Fibroblast of lung (primary cell): ENCODE results near the gene JDP2. TPM values are rescaled to one million over a fixed set of nuclear protein-coding genes. Genes with fewer than 3 reads are reported as not detected.

Experiments
- DNase-seq, 2 donors: peaks; one replicate each; pipeline versions ENCODE4 v3.0.0 to v3.0.0-alpha.2; 2010; ENCODE audit warnings: low read depth in 2 of 2
- H2AFZ ChIP-seq: 2 replicates; pipeline ENCODE4 v1.5.1; 2012; ENCODE audit warnings: low read length, control low read depth, inconsistent platforms
- H3K27ac ChIP-seq: 2 replicates; pipeline ENCODE4 v1.5.1; 2011; ENCODE audit warnings: low read length, control low read depth; ENCODE audit not compliant: insufficient read depth
- H3K27me3 ChIP-seq: 2 replicates; pipeline ENCODE4 v1.5.1; 2011; ENCODE audit warnings: mild to moderate bottlenecking, low read length; ENCODE audit not compliant: control insufficient read depth, insufficient read depth
- H3K36me3 ChIP-seq: 2 replicates; pipeline ENCODE4 v1.5.1; 2011; ENCODE audit warnings: low read length; ENCODE audit not compliant: control insufficient read depth, insufficient read depth
- H3K4me1 ChIP-seq: 2 replicates; pipeline ENCODE4 v1.5.1; 2011; ENCODE audit warnings: low read length; ENCODE audit not compliant: control insufficient read depth, insufficient read depth; ENCODE audit errors: extremely low read depth
- H3K4me2 ChIP-seq: 2 replicates; pipeline ENCODE4 v1.5.1; 2011; ENCODE audit warnings: low read length, control low read depth; ENCODE audit not compliant: insufficient read depth; ENCODE audit errors: extremely low read depth
- H3K4me3 ChIP-seq, 4 experiments: fragments of 200-600 bp in 1 of 4; sonication (generic) in 1 of 4; replicated peaks in 1 of 4; 2 replicates each; pipeline ENCODE4 v1.5.1; 2011 to 2016; ENCODE audit warnings: low read length in 4 of 4, low read depth in 3 of 4, mild to moderate bottlenecking in 3 of 4, control low read depth in 2 of 4, inconsistent platforms in 1 of 4, mixed read lengths in 1 of 4; ENCODE audit not compliant: insufficient read depth in 1 of 4; ENCODE audit errors: control extremely low read depth in 1 of 4
- H3K79me2 ChIP-seq: 2 replicates; pipeline ENCODE4 v1.5.1; 2012; ENCODE audit warnings: mild to moderate bottlenecking, low read length, inconsistent platforms; ENCODE audit not compliant: control insufficient read depth, insufficient read depth
- H3K9ac ChIP-seq: 2 replicates; pipeline ENCODE4 v1.5.1; 2011; ENCODE audit warnings: mild to moderate bottlenecking, low read length, control low read depth; ENCODE audit not compliant: insufficient read depth
- H3K9me3 ChIP-seq: 2 replicates; pipeline ENCODE4 v1.5.1; 2012; ENCODE audit warnings: low read depth, low read length; ENCODE audit not compliant: control insufficient read depth, insufficient read depth
- H4K20me1 ChIP-seq: 2 replicates; pipeline ENCODE4 v1.5.1; 2011; ENCODE audit warnings: low read length; ENCODE audit not compliant: control insufficient read depth, insufficient read depth; ENCODE audit errors: extremely low read depth
- EZH2 ChIP-seq: IDR thresholded peaks from 2 replicates; pipeline ENCODE4 v1.5.1; 2012; ENCODE audit warnings: low read length, control low read depth, mild to moderate bottlenecking; ENCODE audit errors: missing control alignments
- polyA plus RNA-seq, 2 donors: library from polyadenylated mRNA; depleted of rRNA in 1 of 2; stranded (reverse) in 1 of 2; unstranded in 1 of 2; fragments of >200 nt; gene quantifications; 2 replicates each; pipeline ENCODE4 v1.2.1, GENCODE V29; 2011 to 2012; ENCODE audit warnings: missing spikeins in 1 of 2
- total RNA-seq: library from RNA; depleted of rRNA; stranded (reverse); fragments of >200 nt; gene quantifications from 2 replicates; pipeline ENCODE4 v1.2.1, GENCODE V29; 2014
- TF ChIP-seq, protein P1 (sequence below), 2 donors: IDR thresholded peaks in 1 of 2; conservative IDR thresholded peaks in 1 of 2; 1 replicate in 1 of 2; 2 replicates in 1 of 2; pipeline ENCODE4 v1.5.1; 2011 to 2012; ENCODE audit warnings: low read length in 2 of 2, control low read depth in 1 of 2, inconsistent platforms in 1 of 2, low read depth in 1 of 2, mild to moderate bottlenecking in 1 of 2

Gene JDP2
- total and polyA plus RNA-seq, 2 donors (not counting 1 experiment from before 2014, with no cell fraction given) = 40.8 to 95.3 TPM

- Histone ChIP-seq H3K36me3 (no peaks in the 10 kb centered on the region), H3K4me1 (peaks cover 16% of the 10 kb centered on the region), H3K4me3 (no peak overlapping the region), H3K79me2 (no peaks in the 10 kb centered on the region), H2AFZ (no peak overlapping the region), H3K9me3 (no peaks in the 10 kb centered on the region), H3K27ac (no peak overlapping the region), H3K4me2 (no peak overlapping the region), H3K27me3 (no peaks in the 10 kb centered on the region), H4K20me1 (no peaks in the 10 kb centered on the region), H3K9ac (no peak overlapping the region)
- TF ChIP-seq EZH2 = no peak
- TF ChIP-seq, protein P1, sequence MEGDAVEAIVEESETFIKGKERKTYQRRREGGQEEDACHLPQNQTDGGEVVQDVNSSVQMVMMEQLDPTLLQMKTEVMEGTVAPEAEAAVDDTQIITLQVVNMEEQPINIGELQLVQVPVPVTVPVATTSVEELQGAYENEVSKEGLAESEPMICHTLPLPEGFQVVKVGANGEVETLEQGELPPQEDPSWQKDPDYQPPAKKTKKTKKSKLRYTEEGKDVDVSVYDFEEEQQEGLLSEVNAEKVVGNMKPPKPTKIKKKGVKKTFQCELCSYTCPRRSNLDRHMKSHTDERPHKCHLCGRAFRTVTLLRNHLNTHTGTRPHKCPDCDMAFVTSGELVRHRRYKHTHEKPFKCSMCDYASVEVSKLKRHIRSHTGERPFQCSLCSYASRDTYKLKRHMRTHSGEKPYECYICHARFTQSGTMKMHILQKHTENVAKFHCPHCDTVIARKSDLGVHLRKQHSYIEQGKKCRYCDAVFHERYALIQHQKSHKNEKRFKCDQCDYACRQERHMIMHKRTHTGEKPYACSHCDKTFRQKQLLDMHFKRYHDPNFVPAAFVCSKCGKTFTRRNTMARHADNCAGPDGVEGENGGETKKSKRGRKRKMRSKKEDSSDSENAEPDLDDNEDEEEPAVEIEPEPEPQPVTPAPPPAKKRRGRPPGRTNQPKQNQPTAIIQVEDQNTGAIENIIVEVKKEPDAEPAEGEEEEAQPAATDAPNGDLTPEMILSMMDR (conservative IDR thresholded peaks at IDR 0.05 in 1 of 2, IDR thresholded peaks at IDR 0.05 in 1 of 2; ENCODE audit: low read depth in 1 of 2, low read length in 2 of 2) = no peak
- DNase-seq = no peak
Measured at GRCh38 chr14:75448209-75448608, 20.4 kb downstream of the JDP2 start.

DNA sequence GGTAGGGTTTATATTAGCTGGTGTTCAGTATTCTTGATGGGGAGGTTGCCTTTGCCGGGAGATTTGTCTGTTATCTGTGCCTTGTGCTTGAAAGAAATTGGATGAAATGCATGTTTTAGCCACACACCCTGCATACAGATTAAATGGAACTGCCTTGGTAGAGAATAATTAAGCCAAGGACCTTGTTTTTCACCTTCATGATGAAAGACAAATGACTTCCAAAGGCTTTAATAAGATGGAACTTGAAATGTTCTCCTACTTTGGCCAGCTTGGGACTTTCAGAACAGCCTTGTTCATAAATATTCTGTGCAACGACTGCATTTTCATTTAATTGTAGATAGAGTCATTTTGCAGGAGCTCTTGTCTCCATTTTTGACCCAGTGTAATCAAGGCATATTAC, 21.2 kb downstream of the JDP2 start:
- H3K79me2 ChIP-seq = no peaks in the 10 kb centered on the region
- H3K36me3 ChIP-seq = no peaks in the 10 kb centered on the region
- peaks cover 24% of the 10 kb centered on the region for H3K4me1 ChIP-seq
- H3K4me3 ChIP-seq = no peak overlapping the region
- no peak for DNase-seq
- TF ChIP-seq EZH2 = no peak
- TF ChIP-seq, protein P1 (conservative IDR thresholded peaks at IDR 0.05 in 1 of 2, IDR thresholded peaks at IDR 0.05 in 1 of 2; ENCODE audit: low read depth in 1 of 2, low read length in 2 of 2) = no peak
- no peaks in the 10 kb centered on the region for H4K20me1 ChIP-seq
- no peak overlapping the region for H3K4me2 ChIP-seq
- H3K27me3 ChIP-seq = no peaks in the 10 kb centered on the region
- H2AFZ ChIP-seq = no peak overlapping the region
- H3K9me3 ChIP-seq = no peaks in the 10 kb centered on the region
- no peak overlapping the region for H3K27ac ChIP-seq
- H3K9ac ChIP-seq = no peak overlapping the region

- H3K4me1 ChIP-seq = peaks cover 28% of the 10 kb centered on the region
- no peak overlapping the region for H2AFZ ChIP-seq
- H3K27ac ChIP-seq = no peak overlapping the region
- H3K9me3 ChIP-seq = no peaks in the 10 kb centered on the region
- TF ChIP-seq, protein P1 (conservative IDR thresholded peaks at IDR 0.05 in 1 of 2, IDR thresholded peaks at IDR 0.05 in 1 of 2; ENCODE audit: low read depth in 1 of 2, low read length in 2 of 2) = no peak
- no peak for TF ChIP-seq EZH2
- no peak for DNase-seq
- no peak overlapping the region for H3K9ac ChIP-seq
- H3K27me3 ChIP-seq = no peaks in the 10 kb centered on the region
- H3K4me3 ChIP-seq = no peak overlapping the region
- H4K20me1 ChIP-seq = no peaks in the 10 kb centered on the region
- no peaks in the 10 kb centered on the region for H3K36me3 ChIP-seq
- H3K79me2 ChIP-seq = no peaks in the 10 kb centered on the region
- H3K4me2 ChIP-seq = no peak overlapping the region
Measured at GRCh38 chr14:75449696-75450095, 21.9 kb downstream of the JDP2 start.
